ENCODE data around the gene HNRNPUL1.

DNA sequence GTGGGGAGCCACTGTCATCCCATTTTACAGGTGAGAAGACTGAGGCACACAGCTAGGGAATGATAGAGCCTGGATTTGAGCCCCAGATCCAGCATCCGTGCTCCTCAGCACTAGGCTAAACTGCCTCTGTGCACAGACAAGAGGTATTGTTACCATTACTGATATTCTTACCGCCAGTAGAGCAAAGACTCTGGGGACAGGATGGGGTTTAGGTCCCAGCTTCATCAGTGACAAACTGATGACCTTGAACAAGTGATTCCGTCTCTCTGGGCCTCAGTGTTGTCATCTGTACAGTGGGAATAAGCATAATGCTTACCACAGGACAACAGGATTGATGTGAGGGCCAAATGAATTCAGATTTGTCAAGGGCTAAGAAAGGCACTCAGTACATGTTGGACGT lies 28.7 kb upstream of the HNRNPUL1 start:
- TF ChIP-seq, protein P1, sequence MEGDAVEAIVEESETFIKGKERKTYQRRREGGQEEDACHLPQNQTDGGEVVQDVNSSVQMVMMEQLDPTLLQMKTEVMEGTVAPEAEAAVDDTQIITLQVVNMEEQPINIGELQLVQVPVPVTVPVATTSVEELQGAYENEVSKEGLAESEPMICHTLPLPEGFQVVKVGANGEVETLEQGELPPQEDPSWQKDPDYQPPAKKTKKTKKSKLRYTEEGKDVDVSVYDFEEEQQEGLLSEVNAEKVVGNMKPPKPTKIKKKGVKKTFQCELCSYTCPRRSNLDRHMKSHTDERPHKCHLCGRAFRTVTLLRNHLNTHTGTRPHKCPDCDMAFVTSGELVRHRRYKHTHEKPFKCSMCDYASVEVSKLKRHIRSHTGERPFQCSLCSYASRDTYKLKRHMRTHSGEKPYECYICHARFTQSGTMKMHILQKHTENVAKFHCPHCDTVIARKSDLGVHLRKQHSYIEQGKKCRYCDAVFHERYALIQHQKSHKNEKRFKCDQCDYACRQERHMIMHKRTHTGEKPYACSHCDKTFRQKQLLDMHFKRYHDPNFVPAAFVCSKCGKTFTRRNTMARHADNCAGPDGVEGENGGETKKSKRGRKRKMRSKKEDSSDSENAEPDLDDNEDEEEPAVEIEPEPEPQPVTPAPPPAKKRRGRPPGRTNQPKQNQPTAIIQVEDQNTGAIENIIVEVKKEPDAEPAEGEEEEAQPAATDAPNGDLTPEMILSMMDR (IDR thresholded peaks at IDR 0.05), result no peak
- TF ChIP-seq POLR2A (IDR thresholded peaks at IDR 0.05; ENCODE audit: low read depth) (no peak), POLR2AphosphoS5 (IDR thresholded peaks at IDR 0.05) (no peak)
